Ectodermal cell (in vitro differentiated cells): ENCODE data around the gene OR8K1. TPM values are rescaled to one million over a fixed set of nuclear protein-coding genes. Genes with fewer than 3 reads are reported as not detected.

Experiments used
- H3K27ac ChIP-seq: 2 replicates; pipeline ENCODE4 v1.7.0; 2013; ENCODE audit warnings: mild to moderate bottlenecking, low read depth, low read length; ENCODE audit not compliant: insufficient read depth, poor library complexity, severe bottlenecking
- H3K27me3 ChIP-seq: 2 replicates; pipeline ENCODE4 v1.7.0; 2013; ENCODE audit warnings: mild to moderate bottlenecking, low read length; ENCODE audit not compliant: insufficient read depth, control insufficient read depth, poor library complexity, severe bottlenecking
- H3K36me3 ChIP-seq: one replicate; pipeline ENCODE4 v1.7.0; 2013; ENCODE audit warnings: low read length; ENCODE audit not compliant: control insufficient read depth, insufficient read depth
- H3K4me1 ChIP-seq: one replicate; pipeline ENCODE4 v1.7.0; 2013; ENCODE audit warnings: low read length; ENCODE audit not compliant: control insufficient read depth, insufficient read depth
- H3K4me3 ChIP-seq: 2 replicates; pipeline ENCODE4 v1.7.0; 2013; ENCODE audit warnings: low read depth, low read length, control low read depth; ENCODE audit not compliant: insufficient read depth
- H3K9me3 ChIP-seq: 2 replicates; pipeline ENCODE4 v1.7.0; 2013; ENCODE audit warnings: mild to moderate bottlenecking, low read length, moderate library complexity; ENCODE audit not compliant: control insufficient read depth
- WGBS, 2 experiments: methylation state at CpG; one replicate each; pipeline ENCODE4 v1.1.7; 2013; ENCODE audit warnings: missing lambda C conversion rate in 2 of 2; 5-methylcytosine and 5-hydroxymethylcytosine counted together
- polyA plus RNA-seq, 4 experiments: library from polyadenylated mRNA; stranded (reverse); fragments of 50-300 nt; gene quantifications; one replicate each; pipeline ENCODE4 v1.2.3, GENCODE V29; 2013

OR8K1 gene
- not detected for polyA plus RNA-seq (2013, experiment 1 of 4)
- not detected for polyA plus RNA-seq (2013, experiment 2 of 4)
- polyA plus RNA-seq (2013, experiment 3 of 4) = not detected
- not detected for polyA plus RNA-seq (2013, experiment 4 of 4)

DNA sequence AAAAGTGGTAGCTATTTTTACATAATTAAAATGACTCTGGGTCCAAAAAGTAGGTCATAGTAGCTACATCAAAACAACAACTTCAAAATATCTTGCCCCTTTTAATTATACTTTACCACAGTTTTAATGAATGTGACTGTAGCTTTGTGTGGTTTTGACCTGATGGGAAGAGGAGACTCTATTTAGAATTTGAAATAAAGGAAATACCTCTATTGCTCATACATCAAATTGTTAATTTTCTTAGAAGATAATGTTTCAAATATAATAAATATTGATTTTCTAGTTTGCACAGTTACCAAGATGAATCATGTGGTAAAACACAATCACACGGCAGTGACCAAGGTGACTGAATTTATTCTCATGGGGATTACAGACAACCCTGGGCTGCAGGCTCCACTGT is at the start of gene OR8K1:
Gene OR8K1, plus strand, starts transcription at position 301 of the 400 bp plus-strand sequence. Its CDS starts 0 bp downstream, at position 301.
- H3K36me3 ChIP-seq = no peaks in the 10 kb centered on the region
- 95% methylated on average over 1 of the region's 1 CpG for WGBS, 2 experiments
- no peak within 1 kb of the TSS for H3K27ac ChIP-seq
- H3K9me3 ChIP-seq = no peaks in the 10 kb centered on the region
- H3K27me3 ChIP-seq = no peaks in the 10 kb centered on the region
- no peaks in the 10 kb centered on the region for H3K4me1 ChIP-seq
- no peak within 1 kb of the TSS for H3K4me3 ChIP-seq

DNA sequence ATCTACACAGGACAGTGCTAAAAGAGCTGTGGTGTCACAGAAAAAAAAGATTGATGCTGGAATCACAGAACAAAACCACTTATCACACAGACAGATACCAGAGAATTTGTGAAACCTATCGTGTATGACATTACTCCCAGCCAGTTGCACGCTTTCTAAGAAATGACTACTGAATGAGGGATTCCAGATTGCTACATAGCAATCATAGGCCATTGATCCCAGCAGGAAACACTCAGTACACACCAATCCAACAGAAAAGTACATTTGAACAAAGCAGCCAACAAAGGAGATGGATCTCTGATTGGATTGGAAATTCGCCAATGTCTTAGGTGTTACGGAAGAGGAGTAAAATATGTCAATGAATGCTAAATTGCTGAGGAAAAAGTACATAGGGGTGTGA is 48.9 kb upstream of the OR8K1 start:
- H3K9me3 ChIP-seq = no peaks in the 10 kb centered on the region
- H3K27me3 ChIP-seq = no peaks in the 10 kb centered on the region
- H3K36me3 ChIP-seq = no peaks in the 10 kb centered on the region
- no peak overlapping the region for H3K4me3 ChIP-seq
- H3K4me1 ChIP-seq = no peaks in the 10 kb centered on the region
- WGBS, 2 experiments = 95 to 98% methylated on average over 4 of the region's 4 CpGs
- no peak overlapping the region for H3K27ac ChIP-seq

DNA sequence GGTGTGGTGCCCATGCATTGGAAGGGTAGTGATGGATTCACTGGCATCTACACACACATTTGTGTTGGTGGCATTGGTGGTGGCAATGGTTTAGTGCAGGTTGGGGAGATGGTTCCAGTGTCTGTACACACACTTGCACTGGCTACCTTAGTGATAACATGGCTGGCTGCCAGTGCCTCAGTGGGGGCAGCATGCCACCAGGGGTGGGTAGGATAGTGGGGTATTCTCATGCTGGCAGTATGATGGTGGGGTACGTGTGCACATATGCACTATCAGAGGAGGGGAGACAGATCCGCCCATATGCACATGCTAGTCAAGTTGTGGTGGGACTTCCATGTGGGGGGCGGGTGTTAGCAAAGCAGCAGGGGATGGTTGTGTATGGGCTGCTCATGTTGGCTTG is 38.0 kb upstream of the OR8K1 start:
- WGBS, 2 experiments = 92 to 95% methylated on average over 3 of the region's 3 CpGs
- Histone ChIP-seq H3K4me3 (no peak overlapping the region), H3K4me1 (no peaks in the 10 kb centered on the region)

DNA sequence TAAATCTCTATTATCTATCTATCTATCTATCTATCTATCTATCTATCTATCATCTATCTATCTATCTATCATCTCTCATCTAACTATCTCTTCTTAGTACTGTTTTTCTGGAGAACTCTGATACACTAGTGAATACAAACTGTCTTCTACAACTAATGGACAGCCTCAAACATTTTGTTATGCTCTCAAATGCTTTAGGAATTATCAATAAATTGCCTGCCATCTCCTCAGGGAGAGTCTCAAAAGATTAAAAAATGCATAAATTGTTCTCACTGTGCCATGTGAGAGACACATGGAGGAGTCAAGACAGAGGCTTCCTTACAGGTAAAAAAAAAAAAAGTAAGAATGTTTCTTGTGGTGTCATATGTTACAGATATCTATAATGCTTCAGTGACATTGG is 31.0 kb upstream of the OR8K1 start, which contains the start of gene OR8K3:
Gene OR8K3, plus strand, starts transcription at position 301 of the 400 bp plus-strand sequence. CDS start 3,163 bp downstream, outside the sequence.
- Histone ChIP-seq H3K36me3 (no peaks in the 10 kb centered on the region), H3K9me3 (no peaks in the 10 kb centered on the region), H3K27me3 (no peaks in the 10 kb centered on the region)

More for the DNA sequence above, 38.0 kb upstream of the OR8K1 start:
- Histone ChIP-seq H3K9me3 (no peaks in the 10 kb centered on the region), H3K27ac (no peak overlapping the region), H3K36me3 (no peaks in the 10 kb centered on the region), H3K27me3 (no peaks in the 10 kb centered on the region)

DNA sequence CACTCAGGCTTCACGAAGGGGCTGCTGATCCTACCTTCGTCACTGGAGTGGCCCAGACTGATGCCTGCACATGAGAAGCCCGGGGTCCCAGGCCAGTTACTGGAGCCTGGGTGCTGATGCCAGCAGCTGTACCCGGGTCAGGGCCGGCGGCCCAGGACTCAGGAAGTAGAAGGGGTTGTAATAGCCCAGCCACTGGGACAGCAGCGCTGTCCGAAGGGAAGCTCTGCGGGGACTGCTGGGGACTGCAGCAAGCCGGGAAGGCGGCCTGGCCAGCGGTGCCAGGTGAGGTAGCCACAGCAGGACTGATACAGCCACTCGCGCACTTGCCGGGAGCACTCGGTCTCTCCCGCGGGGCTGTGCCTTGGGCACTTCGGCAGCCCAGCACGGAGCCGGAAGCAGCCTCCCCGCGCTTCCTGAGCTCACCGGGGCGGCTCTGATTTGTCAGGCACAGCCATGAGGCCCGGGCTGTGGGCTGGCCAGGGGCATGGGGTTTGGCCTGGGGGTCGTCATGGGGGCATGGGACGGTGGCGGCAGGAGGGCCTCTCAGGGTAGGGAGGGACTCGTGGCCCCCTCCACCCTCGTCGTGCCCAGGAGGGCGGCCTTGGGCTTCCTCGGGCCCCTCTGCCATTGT is 13.9 kb upstream of the OR8K1 start:
- H3K27me3 ChIP-seq = no peaks in the 10 kb centered on the region
- no peaks in the 10 kb centered on the region for H3K9me3 ChIP-seq
- H3K27ac ChIP-seq = no peak overlapping the region
- H3K4me3 ChIP-seq = no peak overlapping the region
- no peaks in the 10 kb centered on the region for H3K36me3 ChIP-seq
- WGBS, 2 experiments = 95 to 96% methylated on average over 34 of the region's 34 CpGs
- H3K4me1 ChIP-seq = no peaks in the 10 kb centered on the region

More for the DNA sequence above, 31.0 kb upstream of the OR8K1 start, which contains the start of gene OR8K3:
- no peak within 1 kb of the TSS for H3K4me3 ChIP-seq
- no peaks in the 10 kb centered on the region for H3K4me1 ChIP-seq
- H3K27ac ChIP-seq = no peak within 1 kb of the TSS

DNA sequence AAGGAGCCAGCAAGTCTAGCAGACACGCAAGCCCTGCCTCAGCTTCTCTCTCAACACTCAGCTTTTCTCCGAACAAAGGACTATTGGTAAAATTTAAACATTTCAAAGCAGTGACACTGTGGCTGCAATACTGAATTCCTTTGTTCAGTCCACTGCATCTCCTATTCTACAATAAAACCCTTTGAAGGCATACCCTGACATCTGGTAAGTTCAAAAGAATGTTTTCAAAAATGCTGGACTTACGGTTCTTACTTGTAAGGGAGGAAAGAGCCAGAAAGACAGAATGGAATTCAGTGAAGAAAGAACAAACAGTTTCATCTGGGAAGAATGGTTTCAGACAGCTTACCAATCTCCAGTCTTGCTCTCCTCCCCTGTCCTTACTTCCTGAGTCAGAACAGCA is 12.7 kb upstream of the OR8K1 start:
- 93 to 94% methylated on average over 3 of the region's 3 CpGs for WGBS, 2 experiments

DNA sequence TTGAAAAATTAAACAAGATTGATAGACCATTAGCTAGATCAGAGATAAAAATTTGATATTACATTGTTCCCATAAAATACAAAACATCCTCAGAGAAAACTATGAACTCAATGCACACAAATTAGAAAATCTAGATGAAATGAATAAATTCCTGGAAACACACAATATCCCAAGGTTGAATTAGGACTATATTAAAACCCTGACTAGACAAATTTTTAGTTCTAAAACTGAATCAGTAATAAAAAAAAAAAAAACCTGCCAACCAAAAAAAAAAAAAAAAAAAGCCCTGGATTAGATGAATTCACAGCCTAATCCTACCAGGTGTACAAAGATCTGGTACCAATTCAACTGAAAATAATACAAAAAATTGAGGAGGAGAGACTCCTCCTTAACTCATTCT is 5.5 kb upstream of the OR8K1 start:
- Histone ChIP-seq H3K9me3 (no peaks in the 10 kb centered on the region), H3K4me3 (no peak overlapping the region), H3K36me3 (no peaks in the 10 kb centered on the region), H3K27ac (no peak overlapping the region), H3K27me3 (no peaks in the 10 kb centered on the region), H3K4me1 (no peaks in the 10 kb centered on the region)

More for the DNA sequence above, 12.7 kb upstream of the OR8K1 start:
- Histone ChIP-seq H3K9me3 (no peaks in the 10 kb centered on the region), H3K36me3 (no peaks in the 10 kb centered on the region), H3K4me3 (no peak overlapping the region), H3K27me3 (no peaks in the 10 kb centered on the region), H3K27ac (no peak overlapping the region), H3K4me1 (no peaks in the 10 kb centered on the region)

DNA sequence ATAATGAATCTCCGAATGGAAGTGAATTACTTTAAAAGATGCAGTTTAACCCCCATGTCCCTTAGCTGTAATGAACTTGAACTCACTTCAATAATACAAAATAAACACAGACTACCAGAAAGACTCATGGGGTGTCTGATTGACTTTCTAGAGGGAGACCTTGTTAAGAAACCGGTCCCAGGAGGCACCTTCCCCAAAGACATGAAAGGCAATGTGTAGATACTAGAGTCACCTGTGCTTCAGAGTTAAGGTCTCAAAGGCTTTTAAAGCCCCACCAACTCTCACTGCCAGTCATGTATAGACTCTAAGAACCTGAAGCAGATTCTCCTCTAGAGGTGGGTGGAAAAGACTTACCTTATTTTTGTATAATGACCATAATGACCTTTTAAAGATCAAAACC is 8.2 kb downstream of the OR8K1 start, which contains the start of gene OR8J1:
Gene OR8J1, plus strand, starts transcription at position 301 of the 400 bp plus-strand sequence. CDS start 5,956 bp downstream, outside the sequence.
- Histone ChIP-seq H3K4me3 (no peak within 1 kb of the TSS), H3K27ac (no peak within 1 kb of the TSS), H3K4me1 (no peaks in the 10 kb centered on the region), H3K27me3 (no peaks in the 10 kb centered on the region), H3K9me3 (no peaks in the 10 kb centered on the region), H3K36me3 (no peaks in the 10 kb centered on the region)
- 93 to 100% methylated on average over 2 of the region's 2 CpGs for WGBS, 2 experiments

DNA sequence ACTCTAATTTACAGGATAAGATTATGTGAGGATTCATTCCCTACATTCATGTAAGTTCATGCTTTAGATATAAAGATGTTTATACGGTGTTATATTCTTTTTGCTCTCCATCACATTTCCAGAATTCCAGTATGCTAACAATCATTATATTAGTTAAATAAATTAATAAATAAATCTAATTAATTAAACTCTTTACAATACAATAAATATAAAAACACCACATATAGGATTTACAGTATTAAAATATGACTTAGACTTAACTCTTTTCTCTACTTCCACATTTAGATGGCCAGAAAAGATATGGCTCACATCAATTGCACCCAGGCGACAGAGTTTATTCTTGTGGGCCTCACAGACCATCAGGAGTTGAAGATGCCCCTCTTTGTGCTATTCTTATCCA is 29.5 kb downstream of the OR8K1 start, which contains the start of gene OR8U1:
Gene OR8U1, plus strand, starts transcription at position 301 of the 400 bp plus-strand sequence. Its CDS starts 0 bp downstream, at position 301.
- WGBS, 2 experiments = 64 to 75% methylated on average over 1 of the region's 2 CpGs

DNA sequence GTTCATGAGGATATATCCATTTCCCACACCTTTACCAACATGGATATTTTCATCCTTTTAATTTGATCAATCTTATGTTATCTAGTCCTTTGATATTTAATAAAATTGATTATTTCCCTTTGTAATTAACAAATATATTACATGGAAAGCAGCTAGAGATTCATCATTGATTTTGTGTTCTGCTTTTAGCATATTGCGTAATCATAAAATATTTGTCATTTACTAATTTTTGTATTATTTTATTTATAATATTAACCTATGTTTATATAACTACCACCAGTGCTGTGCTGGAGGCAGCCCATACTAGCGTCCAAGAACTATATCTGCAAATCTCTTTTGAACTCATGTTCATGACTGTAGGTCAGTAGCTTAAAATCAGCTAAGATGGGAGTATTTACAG is 34.3 kb downstream of the OR8K1 start:
- Histone ChIP-seq H3K4me3 (no peak overlapping the region), H3K36me3 (no peaks in the 10 kb centered on the region), H3K27ac (no peak overlapping the region), H3K4me1 (no peaks in the 10 kb centered on the region), H3K9me3 (no peaks in the 10 kb centered on the region), H3K27me3 (no peaks in the 10 kb centered on the region)
- WGBS, 2 experiments = 88% methylated on average over 1 of the region's 2 CpGs; no CpG with 5 or more reads in 1 of the 2 experiments

More for the DNA sequence above, 29.5 kb downstream of the OR8K1 start, which contains the start of gene OR8U1:
- Histone ChIP-seq H3K9me3 (no peaks in the 10 kb centered on the region), H3K4me1 (no peaks in the 10 kb centered on the region), H3K27ac (no peak within 1 kb of the TSS), H3K36me3 (no peaks in the 10 kb centered on the region), H3K27me3 (no peaks in the 10 kb centered on the region), H3K4me3 (no peak within 1 kb of the TSS)
